H1 (cell line): Measurements from ENCODE around the gene BTNL3. TPM values are rescaled to one million over a fixed set of nuclear protein-coding genes. Genes with fewer than 3 reads are reported as not detected.

ENCODE experiments used
- CTCF ChIA-PET: fragments of 300-600 bp; sonication (Branson Sonifier 250); formaldehyde crosslinking; loops from one replicate; lab custom pipeline; 2021; ENCODE audit not compliant: partially characterized antibody; lab: Charles Lee
- POLR2A ChIA-PET: fragments of 300-600 bp; sonication (Branson Sonifier 250); formaldehyde crosslinking; loops from one replicate; lab custom pipeline; 2021; ENCODE audit warnings: inconsistent platforms; ENCODE audit not compliant: partially characterized antibody; lab: Charles Lee
- DNase-seq, 2 experiments: peaks; one replicate each; pipeline versions ENCODE4 v3.0.0 to v3.0.0-alpha.2; 2010 to 2022; ENCODE audit warnings: low spot score in 2 of 2, low read depth in 1 of 2, mixed read lengths in 1 of 2
- FAIRE-seq: peaks from 2 replicates; lab custom pipeline; 2011; peaks lifted over from hg19 to GRCh38; lab: Jason Lieb, UNC
- H2AFZ ChIP-seq: 2 replicates; pipeline ENCODE4 v1.8.1; 2012; ENCODE audit warnings: low read length, inconsistent platforms
- H2AK5ac ChIP-seq: 2 replicates; pipeline ENCODE4 v1.6.1; 2013; ENCODE audit warnings: low read depth, low read length
- H2BK120ac ChIP-seq: replicated peaks from 2 replicates; pipeline ENCODE3; 2013; ENCODE audit warnings: low read depth, low read length, inconsistent platforms
- H2BK12ac ChIP-seq: 2 replicates; pipeline ENCODE4 v1.6.1; 2013; ENCODE audit warnings: low read depth, low read length
- H2BK15ac ChIP-seq: 2 replicates; pipeline ENCODE4 v1.6.1; 2013; ENCODE audit warnings: low read length
- H2BK20ac ChIP-seq: 2 replicates; pipeline ENCODE4 v1.6.1; 2013; ENCODE audit warnings: low read length
- H2BK5ac ChIP-seq: 2 replicates; pipeline ENCODE4 v1.6.1; 2013; ENCODE audit warnings: low read depth, low read length
- H3K14ac ChIP-seq: 2 replicates; pipeline ENCODE4 v1.6.1; 2013; ENCODE audit warnings: inconsistent platforms; ENCODE audit not compliant: insufficient read length
- H3K18ac ChIP-seq: 2 replicates; pipeline ENCODE4 v1.6.1; 2013; ENCODE audit warnings: low read length; ENCODE audit errors: extremely low read depth
- H3K23ac ChIP-seq: 2 replicates; pipeline ENCODE4 v1.6.1; 2013; ENCODE audit warnings: inconsistent platforms; ENCODE audit not compliant: insufficient read length
- H3K23me2 ChIP-seq: 2 replicates; pipeline ENCODE4 v1.6.1; 2013; ENCODE audit warnings: low read depth, low read length
- H3K27ac ChIP-seq: 2 replicates; pipeline ENCODE4 v1.6.1; 2011; ENCODE audit warnings: low read depth, low read length, inconsistent platforms
- H3K27me3 ChIP-seq, 4 experiments: replicated peaks in 1 of 4; 1 replicate in 1 of 4; 2 replicates in 3 of 4; pipeline versions ENCODE4 v1.6.1 to v1.8.1; 2011 to 2013; ENCODE audit warnings: low read length in 3 of 4, mild to moderate bottlenecking in 3 of 4, inconsistent platforms in 2 of 4, mixed read lengths in 2 of 4, moderate library complexity in 1 of 4; ENCODE audit not compliant: control insufficient read depth in 3 of 4, insufficient read depth in 3 of 4; ENCODE audit errors: extremely low read depth in 1 of 4
- H3K36me3 ChIP-seq, 4 experiments: 2 replicates each; pipeline versions ENCODE4 v1.6.1 to v1.8.1; 2011 to 2013; ENCODE audit warnings: mild to moderate bottlenecking in 4 of 4, low read length in 3 of 4, moderate library complexity in 2 of 4, control low read depth in 1 of 4, inconsistent platforms in 1 of 4; ENCODE audit not compliant: insufficient read depth in 4 of 4, control insufficient read depth in 2 of 4
- H3K4ac ChIP-seq: replicated peaks from 2 replicates; pipeline ENCODE3; 2013; ENCODE audit warnings: low read length, low read depth, mixed read lengths, inconsistent platforms; ENCODE audit not compliant: insufficient read length
- H3K4me1 ChIP-seq, 4 experiments: replicated peaks in 1 of 4; 1 replicate in 1 of 4; 2 replicates in 3 of 4; pipeline versions ENCODE4 v1.6.1 to v1.8.1; 2011 to 2013; ENCODE audit warnings: low read length in 3 of 4, inconsistent platforms in 2 of 4, mixed read lengths in 1 of 4; ENCODE audit not compliant: insufficient read depth in 4 of 4, control insufficient read depth in 3 of 4
- H3K4me2 ChIP-seq, 2 experiments: 2 replicates each; pipeline versions ENCODE4 v1.6.1 to v1.8.1; 2011 to 2013; ENCODE audit warnings: low read depth in 2 of 2, low read length in 2 of 2, control low read depth in 1 of 2, inconsistent platforms in 1 of 2, mild to moderate bottlenecking in 1 of 2; ENCODE audit not compliant: insufficient read depth in 1 of 2
- H3K4me3 ChIP-seq, 4 experiments: fragments of 200-600, 300-600 bp in 1 of 4; sonication (generic), shearing (Covaris generic), sonication (Bioruptor Twin) in 1 of 4; 2 replicates each; pipeline versions ENCODE4 v1.5.1 to v1.8.1; 2011 to 2016; ENCODE audit warnings: low read length in 4 of 4, low read depth in 3 of 4, control low read depth in 2 of 4, inconsistent platforms in 2 of 4, mild to moderate bottlenecking in 2 of 4, mixed read lengths in 1 of 4, moderate library complexity in 1 of 4; ENCODE audit not compliant: insufficient read depth in 2 of 4; ENCODE audit errors: extremely low read depth in 1 of 4
- H3K56ac ChIP-seq: replicated peaks from 2 replicates; pipeline ENCODE3; 2013; ENCODE audit warnings: low read depth, mild to moderate bottlenecking, mixed read lengths, low read length, inconsistent platforms; ENCODE audit not compliant: insufficient read length
- H3K79me1 ChIP-seq: 2 replicates; pipeline ENCODE4 v1.6.1; 2013; ENCODE audit warnings: low read depth, low read length, control low read depth
- H3K79me2 ChIP-seq, 2 experiments: 2 replicates each; pipeline versions ENCODE4 v1.6.1 to v1.8.1; 2012 to 2013; ENCODE audit warnings: low read length in 2 of 2, mild to moderate bottlenecking in 2 of 2, inconsistent platforms in 1 of 2; ENCODE audit not compliant: insufficient read depth in 2 of 2, control insufficient read depth in 1 of 2
- H3K9ac ChIP-seq, 4 experiments: replicated peaks in 1 of 4; 1 replicate in 1 of 4; 2 replicates in 3 of 4; pipeline versions ENCODE4 v1.6.1 to v1.8.1; 2011 to 2013; ENCODE audit warnings: low read depth in 3 of 4, low read length in 3 of 4, control low read depth in 2 of 4, mild to moderate bottlenecking in 2 of 4, moderate library complexity in 2 of 4, inconsistent platforms in 1 of 4; ENCODE audit errors: extremely low read depth in 1 of 4
- H3K9me3 ChIP-seq, 2 experiments: 2 replicates each; pipeline versions ENCODE4 v1.6.1 to v1.8.1; 2012 to 2013; ENCODE audit warnings: mild to moderate bottlenecking in 2 of 2, moderate library complexity in 2 of 2, control low read depth in 1 of 2, inconsistent platforms in 1 of 2, low read depth in 1 of 2, low read length in 1 of 2, mixed read lengths in 1 of 2; ENCODE audit not compliant: insufficient read depth in 2 of 2
- H4K20me1 ChIP-seq, 2 experiments: replicated peaks in 1 of 2; 2 replicates each; pipeline versions ENCODE3 to v1.8.1; 2011 to 2013; ENCODE audit warnings: inconsistent platforms in 2 of 2, low read length in 2 of 2, mild to moderate bottlenecking in 1 of 2; ENCODE audit not compliant: insufficient read depth in 2 of 2, control insufficient read depth in 1 of 2
- H4K5ac ChIP-seq: 2 replicates; pipeline ENCODE4 v1.6.1; 2013; ENCODE audit warnings: low read length, low read depth, mixed read lengths, inconsistent platforms; ENCODE audit not compliant: insufficient read length
- H4K8ac ChIP-seq: 2 replicates; pipeline ENCODE4 v1.8.0; 2013; ENCODE audit warnings: mild to moderate bottlenecking, moderate library complexity, low read length, inconsistent platforms; ENCODE audit not compliant: insufficient read depth; ENCODE audit errors: extremely low read depth
- H4K91ac ChIP-seq: replicated peaks from 2 replicates; pipeline ENCODE3; 2013; ENCODE audit warnings: low read length, mixed read lengths, inconsistent platforms; ENCODE audit not compliant: insufficient read length
- SP2 ChIP-seq: IDR thresholded peaks from 2 replicates; pipeline ENCODE4 v1.6.1; 2012; ENCODE audit warnings: mild to moderate bottlenecking, low read length, inconsistent platforms
- WGBS, 2 experiments: shearing (Covaris generic) in 1 of 2; methylation state at CpG; one replicate each; pipeline versions ENCODE4 v1.1.6 to v1.1.7; 2013 to 2015; ENCODE audit warnings: low lambda C conversion rate in 2 of 2, mixed read lengths in 2 of 2, inconsistent platforms in 1 of 2, low coverage in 1 of 2, missing lambda C conversion rate in 1 of 2; ENCODE audit not compliant: insufficient replicate concordance in 2 of 2, insufficient coverage in 1 of 2, insufficient read length in 1 of 2; ENCODE audit errors: extremely low coverage in 1 of 2, missing lambda C conversion rate in 1 of 2; 5-methylcytosine and 5-hydroxymethylcytosine counted together
- polyA plus RNA-seq, 7 experiments: library from polyadenylated mRNA; depleted of rRNA in 3 of 7; stranded (reverse) in 5 of 7; unstranded in 2 of 7; fragments of >200 nt in 5 of 7; fragments of 200-250 nt in 2 of 7; gene quantifications; 1 replicate in 5 of 7; 2 replicates in 1 of 7; 4 replicates in 1 of 7; pipeline versions ENCODE4 v1.2.1 to v1.2.3, GENCODE V29; 2011 to 2013; ENCODE audit warnings: missing spikeins in 2 of 7, mixed read lengths in 2 of 7
- total RNA-seq: library from RNA; stranded (reverse); fragmentation: NEBNext Ultra II Directional; extraction: Animal tissue kit (Norgen Biotek cat#: 25700); gene quantifications from 2 replicates; pipeline ENCODE4 v1.2.1, GENCODE V29; 2021

BTNL3 gene
- total and polyA plus RNA-seq, 2 of the 8 experiments (the other 6 are each of a cell fraction or from before 2014, with no cell fraction given) = not detected

DNA sequence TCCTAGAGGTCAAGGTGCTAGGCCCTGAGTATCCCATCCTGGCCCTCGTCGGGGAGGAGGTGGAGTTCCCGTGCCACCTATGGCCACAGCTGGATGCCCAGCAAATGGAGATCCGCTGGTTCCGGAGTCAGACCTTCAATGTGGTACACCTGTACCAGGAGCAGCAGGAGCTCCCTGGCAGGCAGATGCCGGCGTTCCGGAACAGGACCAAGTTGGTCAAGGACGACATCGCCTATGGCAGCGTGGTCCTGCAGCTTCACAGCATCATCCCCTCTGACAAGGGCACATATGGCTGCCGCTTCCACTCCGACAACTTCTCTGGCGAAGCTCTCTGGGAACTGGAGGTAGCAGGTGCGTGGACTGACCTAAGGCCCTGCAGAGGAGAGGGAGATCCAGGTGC, 59.3 kb downstream of the BTNL3 start:
- Histone ChIP-seq H2BK12ac (no peak overlapping the region), H3K14ac (no peak overlapping the region), H4K91ac (no peak overlapping the region), H4K20me1 (no peaks in the 10 kb centered on the region), H3K4ac (no peak overlapping the region), H2AFZ (no peak overlapping the region), H3K9me3 (peaks cover 0 to 7% of the 10 kb centered on the region in 2 experiments; a peak in 2 of 4 replicates), H3K4me2 (no peak overlapping the region), H2BK120ac (no peak overlapping the region), H3K18ac (no peak overlapping the region), H3K56ac (no peak overlapping the region), H3K79me1 (no peaks in the 10 kb centered on the region), H2AK5ac (no peak overlapping the region), H3K27ac (no peak overlapping the region), H3K9ac (no peak overlapping the region), H3K23me2 (peaks cover 5% of the 10 kb centered on the region; the same call in 1 of the 2 replicates), H3K4me3 (no peak overlapping the region), H3K23ac (no peak overlapping the region), H2BK15ac (no peak overlapping the region), H3K79me2 (no peaks in the 10 kb centered on the region), H3K4me1 (peaks cover 0 to 3% (median under 1%) of the 10 kb centered on the region in 4 experiments; a peak in 3 of 7 replicates), H3K27me3 (peaks cover 12 to 34% (median 24%) of the 10 kb centered on the region in 4 experiments), H4K8ac (no peak overlapping the region), H4K5ac (no peak overlapping the region), H2BK20ac (no peak overlapping the region), H2BK5ac (no peak overlapping the region), H3K36me3 (no peaks in the 10 kb centered on the region; a peak in 1 of 8 replicates)
- FAIRE-seq = no peak
- DNase-seq = peak in 1 of 2 experiments; percentile 37
- POLR2A ChIA-PET = interaction anchor here (0.9 to 1.1 kb wide), 2 partner anchors 13 to 187 kb away, joined by 3 to 4 read pairs; partner anchors contain the start of gene ZFP62
- CTCF ChIA-PET = interaction anchor here (0.8 to 1.6 kb wide), 2 partner anchors 10 to 179 kb away, joined by 3 to 9 read pairs; no protein-coding TSS in a partner anchor
- WGBS, 2 experiments = 90% methylated on average over 15 of the region's 15 CpGs; no CpG with 5 or more reads in 1 of the 2 experiments
- TF ChIP-seq SP2 = no peak
